ENCODE data around the gene VSTM5.

DNA sequence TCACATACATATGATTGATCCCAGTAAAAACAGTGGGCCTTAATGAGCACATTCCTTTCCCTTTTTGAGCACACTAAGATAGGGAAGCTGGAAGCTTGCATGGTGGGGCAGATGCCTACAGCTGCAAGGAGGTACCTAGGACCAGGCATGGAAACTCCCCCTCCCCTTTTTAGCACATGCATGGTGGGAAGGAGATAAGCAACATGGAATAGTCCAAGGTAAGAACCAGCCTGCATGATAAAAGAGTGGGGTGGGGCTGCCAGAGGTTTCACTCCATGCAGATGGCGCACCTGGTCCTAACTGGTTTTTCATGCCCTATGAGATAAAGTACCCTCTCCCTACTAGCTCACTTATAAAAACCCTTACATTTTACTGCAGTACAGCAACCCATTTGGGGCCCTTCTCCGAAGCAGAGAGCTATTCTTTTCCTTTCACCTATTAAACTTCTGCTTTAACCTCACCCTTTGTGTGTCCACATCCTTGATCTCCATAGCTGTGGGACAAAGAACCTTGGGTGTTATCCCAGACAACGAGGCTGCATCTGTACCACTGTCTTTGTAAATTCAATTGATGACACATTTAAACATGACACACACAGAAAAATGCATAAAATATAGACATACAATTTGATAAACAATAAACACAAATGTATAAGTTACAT, 40.1 kb upstream of the VSTM5 start:
- no peak for TF ChIP-seq ZFX (IDR thresholded peaks at IDR 0.05; ENCODE audit: borderline replicate concordance)
- TF ChIP-seq, protein P1, sequence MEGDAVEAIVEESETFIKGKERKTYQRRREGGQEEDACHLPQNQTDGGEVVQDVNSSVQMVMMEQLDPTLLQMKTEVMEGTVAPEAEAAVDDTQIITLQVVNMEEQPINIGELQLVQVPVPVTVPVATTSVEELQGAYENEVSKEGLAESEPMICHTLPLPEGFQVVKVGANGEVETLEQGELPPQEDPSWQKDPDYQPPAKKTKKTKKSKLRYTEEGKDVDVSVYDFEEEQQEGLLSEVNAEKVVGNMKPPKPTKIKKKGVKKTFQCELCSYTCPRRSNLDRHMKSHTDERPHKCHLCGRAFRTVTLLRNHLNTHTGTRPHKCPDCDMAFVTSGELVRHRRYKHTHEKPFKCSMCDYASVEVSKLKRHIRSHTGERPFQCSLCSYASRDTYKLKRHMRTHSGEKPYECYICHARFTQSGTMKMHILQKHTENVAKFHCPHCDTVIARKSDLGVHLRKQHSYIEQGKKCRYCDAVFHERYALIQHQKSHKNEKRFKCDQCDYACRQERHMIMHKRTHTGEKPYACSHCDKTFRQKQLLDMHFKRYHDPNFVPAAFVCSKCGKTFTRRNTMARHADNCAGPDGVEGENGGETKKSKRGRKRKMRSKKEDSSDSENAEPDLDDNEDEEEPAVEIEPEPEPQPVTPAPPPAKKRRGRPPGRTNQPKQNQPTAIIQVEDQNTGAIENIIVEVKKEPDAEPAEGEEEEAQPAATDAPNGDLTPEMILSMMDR (IDR thresholded peaks at IDR 0.05): no peak

Measured in 22Rv1 (cell line).